Measurements from ENCODE around the gene GRIK3.

DNA sequence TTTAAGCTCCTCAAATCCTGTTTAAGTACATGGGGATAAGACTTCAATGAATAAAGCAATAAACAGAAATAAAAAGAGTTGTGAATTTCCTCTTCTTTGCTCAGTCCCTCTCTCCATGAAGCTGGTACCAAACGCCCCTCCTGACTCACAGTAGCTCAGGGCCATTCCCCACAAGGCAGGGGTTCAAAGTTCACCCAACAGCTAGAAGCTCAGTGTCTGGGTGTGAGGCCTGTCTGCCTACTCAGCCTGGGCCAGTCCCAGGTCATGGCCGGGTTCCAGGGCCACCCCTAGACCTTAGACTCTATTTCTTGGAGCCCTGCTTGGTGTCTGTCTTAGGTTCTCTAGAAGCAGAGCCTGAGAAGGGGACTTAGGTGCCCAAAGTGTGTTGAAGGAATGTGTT is 251.5 kb downstream of the GRIK3 start:
- TF ChIP-seq CTCF (IDR thresholded peaks at IDR 0.05) (no peak), EP300 (IDR thresholded peaks at IDR 0.05) (no peak), POLR2AphosphoS5 (IDR thresholded peaks at IDR 0.05) (no peak), POLR2A (IDR thresholded peaks at IDR 0.05) (no peak)

Data from stomach (tissue), 4 donors.